OCI-LY1 (cell line): ENCODE measurements around the gene FAM81A.
A peak's percentile ranks its signal among the peaks of the same experiment; 100 is the strongest.

Source experiments
- H2AFZ ChIP-seq: fragments of 200-600 bp; sonication (generic), shearing (Covaris generic); 2 replicates; pipeline ENCODE4 v1.6.0; 2014; ENCODE audit warnings: antibody characterized with exemption, mild to moderate bottlenecking, low read length
- H3F3A ChIP-seq: fragments of 200-600 bp; sonication (generic), shearing (Covaris generic); 2 replicates; pipeline ENCODE4 v1.6.0; 2014; ENCODE audit warnings: mild to moderate bottlenecking, antibody characterized with exemption, low read length, moderate library complexity; ENCODE audit not compliant: insufficient read depth
- H3K27ac ChIP-seq: fragments of 200-600 bp; sonication (generic); 2 replicates; pipeline ENCODE4 v1.5.1; 2014; ENCODE audit warnings: low read length, mixed run types, mild to moderate bottlenecking, low read depth; ENCODE audit not compliant: poor library complexity, severe bottlenecking
- H3K27me3 ChIP-seq: fragments of 200-600 bp; sonication (generic); 2 replicates; pipeline ENCODE4 v1.6.0; 2014; ENCODE audit warnings: antibody characterized with exemption, mild to moderate bottlenecking, low read length, moderate library complexity; ENCODE audit not compliant: insufficient read depth
- H3K36me3 ChIP-seq: fragments of 200-600 bp; sonication (generic); 2 replicates; pipeline ENCODE4 v1.6.1; 2014; ENCODE audit warnings: mild to moderate bottlenecking, antibody characterized with exemption, low read length, moderate library complexity, mixed read lengths; ENCODE audit not compliant: insufficient read depth
- H3K4me1 ChIP-seq: fragments of 200-600 bp; sonication (generic); 2 replicates; pipeline ENCODE4 v1.5.1; 2014; ENCODE audit warnings: mild to moderate bottlenecking, low read length, moderate library complexity; ENCODE audit not compliant: insufficient read depth, severe bottlenecking
- H3K4me2 ChIP-seq: fragments of 200-600 bp; sonication (generic), shearing (Covaris generic); 2 replicates; pipeline ENCODE4 v1.6.1; 2014; ENCODE audit warnings: low read length
- H3K4me3 ChIP-seq: fragments of 200-600 bp; sonication (generic); 2 replicates; pipeline ENCODE4 v1.5.1; 2014; ENCODE audit warnings: low read length, low read depth, mild to moderate bottlenecking, mixed read lengths; ENCODE audit not compliant: poor library complexity, severe bottlenecking
- H3K79me2 ChIP-seq: fragments of 200-600 bp; shearing (Covaris generic); 2 replicates; pipeline ENCODE4 v1.6.1; 2016; ENCODE audit warnings: mixed run types, low read length, mixed read lengths; ENCODE audit not compliant: insufficient read depth
- H3K9ac ChIP-seq: fragments of 200-600 bp; sonication (generic), shearing (Covaris generic); 2 replicates; pipeline ENCODE4 v1.6.1; 2014; ENCODE audit warnings: mild to moderate bottlenecking, low read length, mixed read lengths
- H3K9me2 ChIP-seq: fragments of 200-600 bp; sonication (generic), shearing (Covaris generic); 2 replicates; pipeline ENCODE4 v1.6.1; 2014; ENCODE audit warnings: low read depth, mild to moderate bottlenecking, low read length, mixed read lengths
- H3K9me3 ChIP-seq: fragments of 200-600 bp; shearing (Covaris generic); 2 replicates; pipeline ENCODE4 v1.6.1; 2014; ENCODE audit warnings: low read length, mixed read lengths
- H4K20me1 ChIP-seq: fragments of 200-600 bp; sonication (generic), shearing (Covaris generic); 2 replicates; pipeline ENCODE4 v1.6.0; 2016; ENCODE audit warnings: mild to moderate bottlenecking, low read length; ENCODE audit not compliant: insufficient read depth
- EZH2 ChIP-seq: fragments of 200-600 bp; sonication (generic), shearing (Covaris generic); IDR thresholded peaks from 2 replicates; pipeline ENCODE4 v1.8.0; 2017; ENCODE audit warnings: borderline replicate concordance, mixed run types, mild to moderate bottlenecking, antibody characterized with exemption, low read length, moderate library complexity, mixed read lengths
- TF ChIP-seq, protein P1 (sequence below): fragments of 200-600 bp; sonication (generic), shearing (Covaris generic); IDR thresholded peaks from 2 replicates; pipeline ENCODE4 v1.5.1; 2017; ENCODE audit warnings: mild to moderate bottlenecking, antibody characterized with exemption, low read length, moderate library complexity, mixed read lengths

Gene FAM81A

DNA sequence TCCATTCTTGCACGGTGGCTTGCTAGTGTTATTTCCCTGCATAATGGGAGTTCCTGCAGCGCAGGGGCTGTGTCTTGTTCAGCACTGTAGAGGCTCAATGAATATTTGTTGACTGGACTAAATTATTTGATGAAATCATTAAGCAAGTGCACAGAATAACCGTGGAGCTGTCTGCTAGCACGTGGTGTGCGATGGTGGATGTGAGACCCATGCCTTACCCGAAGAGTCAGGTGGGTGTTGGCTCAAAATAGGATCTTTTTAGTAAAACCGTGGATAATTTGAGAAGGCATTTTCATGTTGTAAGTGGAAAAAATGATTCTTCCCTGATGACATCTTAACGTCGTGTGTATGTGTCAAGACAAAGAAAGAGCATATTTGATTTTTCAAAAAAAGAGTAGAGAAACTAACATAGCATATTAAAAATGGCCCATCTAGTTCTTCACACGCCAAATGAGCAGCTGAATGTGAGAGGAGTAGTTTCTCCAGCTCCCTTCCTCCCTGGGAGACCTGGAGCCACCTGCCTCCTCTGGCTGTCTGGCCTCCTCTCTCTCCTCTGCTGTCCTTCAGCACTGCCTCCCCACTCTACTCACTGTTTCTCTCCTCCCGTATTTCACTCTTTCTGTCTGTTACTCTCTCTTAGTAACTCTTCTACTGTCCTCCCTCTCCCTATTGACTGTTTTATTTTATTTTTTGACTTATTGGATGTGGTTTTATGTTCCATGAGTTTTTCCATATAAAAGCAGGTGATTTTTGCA lies 6.3 kb downstream of the FAM81A start:
- Histone ChIP-seq H3K79me2 (peaks cover 73% of the 10 kb centered on the region), H3K4me3 (no peak overlapping the region), H3K27me3 (no peaks in the 10 kb centered on the region), H3K36me3 (peaks cover 93% of the 10 kb centered on the region), H3K9me2 (no peaks in the 10 kb centered on the region), H3K9ac (no peak overlapping the region), H4K20me1 (no peaks in the 10 kb centered on the region), H3K9me3 (no peaks in the 10 kb centered on the region), H3K4me1 (peaks cover 61% of the 10 kb centered on the region), H3F3A (no peaks in the 10 kb centered on the region), H3K27ac (peak overlapping the region; percentile 48), H3K4me2 (peak overlapping the region; percentile 39; the same call in 1 of the 2 replicates), H2AFZ (no peak overlapping the region)
- TF ChIP-seq, protein P1, sequence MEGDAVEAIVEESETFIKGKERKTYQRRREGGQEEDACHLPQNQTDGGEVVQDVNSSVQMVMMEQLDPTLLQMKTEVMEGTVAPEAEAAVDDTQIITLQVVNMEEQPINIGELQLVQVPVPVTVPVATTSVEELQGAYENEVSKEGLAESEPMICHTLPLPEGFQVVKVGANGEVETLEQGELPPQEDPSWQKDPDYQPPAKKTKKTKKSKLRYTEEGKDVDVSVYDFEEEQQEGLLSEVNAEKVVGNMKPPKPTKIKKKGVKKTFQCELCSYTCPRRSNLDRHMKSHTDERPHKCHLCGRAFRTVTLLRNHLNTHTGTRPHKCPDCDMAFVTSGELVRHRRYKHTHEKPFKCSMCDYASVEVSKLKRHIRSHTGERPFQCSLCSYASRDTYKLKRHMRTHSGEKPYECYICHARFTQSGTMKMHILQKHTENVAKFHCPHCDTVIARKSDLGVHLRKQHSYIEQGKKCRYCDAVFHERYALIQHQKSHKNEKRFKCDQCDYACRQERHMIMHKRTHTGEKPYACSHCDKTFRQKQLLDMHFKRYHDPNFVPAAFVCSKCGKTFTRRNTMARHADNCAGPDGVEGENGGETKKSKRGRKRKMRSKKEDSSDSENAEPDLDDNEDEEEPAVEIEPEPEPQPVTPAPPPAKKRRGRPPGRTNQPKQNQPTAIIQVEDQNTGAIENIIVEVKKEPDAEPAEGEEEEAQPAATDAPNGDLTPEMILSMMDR, result no peak
- TF ChIP-seq EZH2, result no peak

- no peak overlapping the region for H2AFZ ChIP-seq
- H3K36me3 ChIP-seq, result peaks cover 86% of the 10 kb centered on the region
- H3K4me1 ChIP-seq, result peaks cover 53% of the 10 kb centered on the region
- no peaks in the 10 kb centered on the region for H3K27me3 ChIP-seq
- H3K4me3 ChIP-seq, result no peak overlapping the region
- peaks cover 66% of the 10 kb centered on the region for H3K79me2 ChIP-seq
- H3K4me2 ChIP-seq, result no peak overlapping the region
- no peak overlapping the region for H3K9ac ChIP-seq
- peak overlapping the region; percentile 48 for H3K27ac ChIP-seq
- H4K20me1 ChIP-seq, result no peaks in the 10 kb centered on the region
- H3K9me2 ChIP-seq, result no peaks in the 10 kb centered on the region
- no peaks in the 10 kb centered on the region for H3F3A ChIP-seq
- no peaks in the 10 kb centered on the region for H3K9me3 ChIP-seq
- no peak for TF ChIP-seq EZH2
- TF ChIP-seq, protein P1, result no peak
These were observed 7.1 kb downstream of the FAM81A start for GRCh38 chr15:59444980-59445545.

DNA sequence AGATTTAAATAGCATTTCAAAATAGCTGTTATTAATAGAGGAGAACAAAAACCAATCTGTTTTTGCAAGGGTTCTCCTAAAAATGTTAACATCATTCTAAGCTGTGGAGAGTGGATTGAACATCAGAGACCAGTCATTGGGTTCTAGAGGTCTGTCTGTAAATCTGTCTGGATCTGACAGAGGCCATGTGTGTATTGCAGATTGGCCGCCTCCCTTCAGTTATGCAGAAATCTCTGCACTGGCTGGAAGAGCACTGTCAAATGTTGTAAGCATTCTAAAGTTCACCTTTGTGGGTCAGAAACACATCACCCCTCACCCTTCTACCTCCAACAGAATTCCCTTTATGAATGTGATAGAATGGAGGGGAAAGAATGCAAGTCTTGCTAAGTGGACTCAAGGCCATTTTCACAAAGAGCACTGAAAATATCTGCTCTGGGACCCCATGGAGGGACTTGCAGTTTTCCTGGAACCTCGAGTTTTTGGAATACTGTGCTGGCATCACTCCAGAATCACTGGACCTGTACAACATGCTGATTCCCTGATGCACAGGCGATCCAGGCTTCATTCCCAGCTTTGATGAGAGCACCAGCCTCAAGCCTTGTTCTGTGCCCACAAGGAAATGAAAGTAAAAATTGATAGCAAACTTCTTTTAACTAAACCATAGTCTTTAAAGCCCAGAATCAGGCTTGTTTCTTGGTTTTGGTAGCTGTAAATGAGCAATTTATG lies 8.4 kb downstream of the FAM81A start:
- Histone ChIP-seq H3K27me3 (no peaks in the 10 kb centered on the region), H3K79me2 (peaks cover 65% of the 10 kb centered on the region)

More for the DNA sequence above, 8.4 kb downstream of the FAM81A start:
- H3K36me3 ChIP-seq, result peaks cover 80% of the 10 kb centered on the region
- no peak overlapping the region for H2AFZ ChIP-seq
- H3K4me3 ChIP-seq, result no peak overlapping the region
- H3K9me3 ChIP-seq, result no peaks in the 10 kb centered on the region
- TF ChIP-seq, protein P1, result no peak
- no peak for TF ChIP-seq EZH2
- H3K27ac ChIP-seq, result no peak overlapping the region
- no peak overlapping the region for H3K4me2 ChIP-seq
- H3K4me1 ChIP-seq, result peaks cover 40% of the 10 kb centered on the region
- no peaks in the 10 kb centered on the region for H3K9me2 ChIP-seq
- no peak overlapping the region for H3K9ac ChIP-seq
- no peaks in the 10 kb centered on the region for H4K20me1 ChIP-seq
- no peaks in the 10 kb centered on the region for H3F3A ChIP-seq
